SK-N-SH (cell line): ENCODE results near the gene SERINC2.

Source experiments
- CTCF ChIP-seq: fragments of 200-600 bp; sonication (generic); IDR thresholded peaks from 2 replicates; pipeline ENCODE4 v1.6.1; 2017; ENCODE audit warnings: antibody characterized with exemption, mild to moderate bottlenecking, moderate library complexity
- EP300 ChIP-seq, 2 experiments: IDR thresholded peaks; 2 replicates each; pipeline versions ENCODE4 v1.4.0 to v1.6.1; 2012; ENCODE audit warnings: borderline replicate concordance in 1 of 2, low read depth in 1 of 2, low read length in 1 of 2
- GATA2 ChIP-seq: sonication (generic); formaldehyde crosslinking; IDR thresholded peaks from 2 replicates; pipeline ENCODE4 v1.5.0; 2020; ENCODE audit warnings: mild to moderate bottlenecking, missing genetic modification reagents
- IRF3 ChIP-seq: fragments of 150-350 bp; IDR thresholded peaks from 2 replicates; pipeline ENCODE4 v1.6.1; 2016; ENCODE audit warnings: mild to moderate bottlenecking, low read depth, low read length
- SIN3A ChIP-seq: IDR thresholded peaks from 2 replicates; pipeline ENCODE4 v1.6.1; 2012; ENCODE audit warnings: low read depth, mild to moderate bottlenecking, low read length, moderate library complexity, borderline replicate concordance

DNA sequence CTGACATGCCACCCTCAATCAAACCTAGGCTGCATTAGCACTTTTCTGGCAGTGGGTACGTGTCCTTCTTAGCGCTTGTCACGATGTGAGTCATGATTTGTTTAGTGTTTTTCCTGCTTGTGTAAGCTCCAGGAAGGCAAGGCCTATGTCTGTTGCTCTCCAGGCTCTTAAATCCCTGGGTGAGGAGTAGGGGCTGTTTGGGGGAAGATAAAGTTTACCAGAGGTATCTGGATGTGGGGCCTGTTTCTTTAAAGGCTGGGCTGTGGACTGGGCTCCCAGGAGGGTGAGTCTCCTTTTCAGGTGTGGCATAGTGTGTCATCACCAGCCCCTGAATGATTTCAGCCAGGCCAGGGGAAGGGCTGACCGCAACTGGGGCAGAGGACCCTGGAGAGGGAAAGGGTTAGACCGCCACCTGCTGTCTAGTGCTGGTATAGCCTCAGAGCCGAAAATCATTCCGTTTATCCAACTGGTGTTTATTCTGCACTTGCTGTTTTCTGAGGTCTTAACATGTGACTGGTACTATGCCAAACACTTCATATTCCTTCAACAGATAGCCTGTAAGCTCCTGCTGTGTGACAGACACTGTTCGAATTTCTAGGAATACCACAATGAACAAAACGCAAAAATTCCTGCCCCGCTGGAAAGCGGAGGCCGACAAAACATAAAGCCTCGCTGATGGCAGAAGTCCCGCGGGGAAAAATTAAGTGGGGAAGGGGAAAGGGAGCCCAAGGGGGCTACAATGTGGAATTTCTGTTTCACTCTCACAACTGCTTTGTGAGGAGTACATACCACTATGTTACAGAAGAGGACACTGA lies 9.7 kb downstream of the SERINC2 start:
- peak; percentile 95 for TF ChIP-seq CTCF
- TF ChIP-seq EP300 (IDR thresholded peaks at IDR 0.05; ENCODE audit: borderline replicate concordance in 1 of 2, low read depth in 1 of 2, low read length in 1 of 2): no peak
- no peak for TF ChIP-seq IRF3
- no peak for TF ChIP-seq SIN3A
- TF ChIP-seq GATA2 (CRISPR knock-in tag): no peak
